Lower leg skin (tissue), 4 donors: Measurements from ENCODE around the gene ITM2B. TPM values are rescaled to one million over a fixed set of nuclear protein-coding genes. Genes with fewer than 3 reads are reported as not detected.

ENCODE experiments used
- DNase-seq, 2 donors: peaks; one replicate each; pipeline ENCODE4 v3.0.0-alpha.2; 2019; ENCODE audit warnings: low spot score in 2 of 2
- H3K4me3 ChIP-seq: fragments of 200-600 bp; sonication (generic); 2 replicates; pipeline ENCODE4 v1.5.1; 2017; ENCODE audit warnings: mild to moderate bottlenecking, low read depth; ENCODE audit not compliant: poor library complexity, severe bottlenecking
- POLR2A ChIP-seq, 2 donors: fragments of 450-650 bp; IDR thresholded peaks; one replicate each; pipeline ENCODE4 v1.6.1; 2016 to 2017; ENCODE audit warnings: antibody characterized with exemption in 2 of 2, mild to moderate bottlenecking in 1 of 2, moderate library complexity in 1 of 2
- WGBS, 2 donors: methylation state at CpG; one replicate each; pipeline ENCODE4 v1.1.5; 2018; 5-methylcytosine and 5-hydroxymethylcytosine counted together
- intact Hi-C: fragments of 100-400 bp; cut with DNase I; formaldehyde crosslinking; loops from one replicate; pipeline ENCODE4 v1.15.0; 2023; ENCODE audit warnings: low total_unique reads
- total RNA-seq, 4 donors: library from RNA; depleted of rRNA; stranded (reverse); fragments of >200 nt; gene quantifications; one replicate each; pipeline ENCODE4 v1.1.0, GENCODE V29; 2016
- TF ChIP-seq, protein P1 (sequence below), 3 donors: fragments of 450-650 bp; IDR thresholded peaks; one replicate each; pipeline ENCODE4 v1.5.1; 2016; ENCODE audit warnings: antibody characterized with exemption in 3 of 3, mild to moderate bottlenecking in 3 of 3, moderate library complexity in 2 of 3

The ITM2B gene
- total RNA-seq, 4 donors from 2014 or later, result 749 to 856 (median 792) TPM

- TF ChIP-seq, protein P1, sequence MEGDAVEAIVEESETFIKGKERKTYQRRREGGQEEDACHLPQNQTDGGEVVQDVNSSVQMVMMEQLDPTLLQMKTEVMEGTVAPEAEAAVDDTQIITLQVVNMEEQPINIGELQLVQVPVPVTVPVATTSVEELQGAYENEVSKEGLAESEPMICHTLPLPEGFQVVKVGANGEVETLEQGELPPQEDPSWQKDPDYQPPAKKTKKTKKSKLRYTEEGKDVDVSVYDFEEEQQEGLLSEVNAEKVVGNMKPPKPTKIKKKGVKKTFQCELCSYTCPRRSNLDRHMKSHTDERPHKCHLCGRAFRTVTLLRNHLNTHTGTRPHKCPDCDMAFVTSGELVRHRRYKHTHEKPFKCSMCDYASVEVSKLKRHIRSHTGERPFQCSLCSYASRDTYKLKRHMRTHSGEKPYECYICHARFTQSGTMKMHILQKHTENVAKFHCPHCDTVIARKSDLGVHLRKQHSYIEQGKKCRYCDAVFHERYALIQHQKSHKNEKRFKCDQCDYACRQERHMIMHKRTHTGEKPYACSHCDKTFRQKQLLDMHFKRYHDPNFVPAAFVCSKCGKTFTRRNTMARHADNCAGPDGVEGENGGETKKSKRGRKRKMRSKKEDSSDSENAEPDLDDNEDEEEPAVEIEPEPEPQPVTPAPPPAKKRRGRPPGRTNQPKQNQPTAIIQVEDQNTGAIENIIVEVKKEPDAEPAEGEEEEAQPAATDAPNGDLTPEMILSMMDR (IDR thresholded peaks at IDR 0.05), result no peak
- no peak for TF ChIP-seq POLR2A (IDR thresholded peaks at IDR 0.05)
- intact Hi-C loops, result no loop called here
- 70 to 71% methylated on average over 2 of the region's 2 CpGs for WGBS, 2 donors
- H3K4me3 ChIP-seq, result no peak overlapping the region
- DNase-seq, result no peak
These were observed 13.1 kb downstream of the ITM2B start for GRCh38 chr13:48246102-48246501.

- no peak for DNase-seq
- 86 to 87% methylated on average over 2 of the region's 2 CpGs for WGBS, 2 donors
- no peak overlapping the region for H3K4me3 ChIP-seq
- no peak for TF ChIP-seq POLR2A (IDR thresholded peaks at IDR 0.05)
- TF ChIP-seq, protein P1 (IDR thresholded peaks at IDR 0.05), result no peak
- intact Hi-C loops, result no loop called here
These were observed 16.0 kb downstream of the ITM2B start for GRCh38 chr13:48249018-48249417.

DNA sequence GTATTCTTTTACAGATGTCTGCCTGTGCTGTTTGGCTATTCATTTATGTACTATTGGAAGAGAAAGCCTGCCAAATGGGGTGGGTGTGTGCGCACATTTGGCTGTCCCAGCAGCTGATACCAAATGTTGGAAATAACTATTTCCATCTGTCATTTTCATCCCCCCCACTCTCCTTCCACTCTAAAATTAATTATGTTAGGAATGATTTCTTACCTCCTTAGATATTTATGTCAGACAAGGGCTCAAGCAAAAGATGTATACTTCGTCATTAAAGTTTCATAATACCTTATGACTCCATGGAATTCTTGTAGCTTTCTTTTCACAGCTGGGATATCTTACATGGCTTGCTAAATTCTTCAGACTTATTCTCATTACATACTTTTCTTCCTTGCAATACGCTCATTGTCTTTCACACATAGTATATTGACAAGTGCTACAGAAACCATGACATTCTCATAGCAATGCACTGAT lies 18.6 kb downstream of the ITM2B start:
- no peak for TF ChIP-seq POLR2A (IDR thresholded peaks at IDR 0.05)
- TF ChIP-seq, protein P1 (IDR thresholded peaks at IDR 0.05), result no peak
- 44 to 54% methylated on average over 3 of the region's 3 CpGs for WGBS, 2 donors
- no peak overlapping the region for H3K4me3 ChIP-seq
- intact Hi-C loops, result no loop called here
- no peak for DNase-seq

DNA sequence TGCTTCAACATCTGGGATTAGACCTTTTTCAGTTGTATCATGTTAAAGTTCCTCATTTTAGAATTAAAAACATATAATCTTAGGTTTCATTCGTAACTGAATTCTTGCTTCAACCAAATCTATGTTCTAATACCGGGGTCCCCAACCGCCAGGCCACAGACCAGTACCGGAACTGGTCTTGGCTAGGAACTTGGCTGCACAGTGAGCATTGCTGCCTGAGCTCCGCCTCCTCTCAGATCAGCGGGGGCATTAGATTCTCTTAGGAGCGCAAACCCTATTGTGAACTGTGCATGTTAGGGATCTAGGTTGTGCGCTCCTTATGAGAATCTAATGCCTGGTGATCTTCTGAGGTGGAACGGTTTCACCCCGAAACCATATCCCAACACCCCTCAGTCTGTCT lies 19.2 kb downstream of the ITM2B start:
- DNase-seq, result no peak
- no peak for TF ChIP-seq POLR2A (IDR thresholded peaks at IDR 0.05)
- TF ChIP-seq, protein P1 (IDR thresholded peaks at IDR 0.05), result no peak
- intact Hi-C loops, result no loop called here
- 85 to 91% methylated on average over 10 of the region's 10 CpGs for WGBS, 2 donors
- H3K4me3 ChIP-seq, result no peak overlapping the region

- 83 to 84% methylated on average over 2 of the region's 2 CpGs for WGBS, 2 donors
- no peak for DNase-seq
- no peak overlapping the region for H3K4me3 ChIP-seq
- TF ChIP-seq, protein P1 (IDR thresholded peaks at IDR 0.05), result no peak
- no peak for TF ChIP-seq POLR2A (IDR thresholded peaks at IDR 0.05)
- intact Hi-C loops, result no loop called here
These were observed 20.8 kb downstream of the ITM2B start for GRCh38 chr13:48253849-48254248.

DNA sequence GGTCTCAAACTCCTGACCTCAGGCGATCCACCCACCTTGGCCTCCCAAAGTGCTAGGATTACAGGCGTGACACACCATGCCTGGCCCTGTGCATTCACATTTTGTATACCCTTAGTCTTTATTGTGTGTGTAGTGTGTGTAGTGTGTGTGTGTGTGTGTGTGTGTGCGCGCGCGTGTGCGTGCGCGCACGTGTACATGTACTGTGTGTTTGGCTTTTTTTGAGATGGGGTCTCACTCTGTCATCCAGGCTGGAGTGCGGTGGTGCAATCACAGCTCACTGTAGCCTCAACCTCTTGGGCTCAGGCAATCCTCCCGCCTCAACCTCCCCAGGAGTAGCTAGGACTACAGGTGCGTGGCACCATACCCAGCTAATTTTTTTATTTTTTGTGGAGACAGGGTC lies 22.1 kb downstream of the ITM2B start:
- no peak overlapping the region for H3K4me3 ChIP-seq
- no peak for DNase-seq
- TF ChIP-seq POLR2A (IDR thresholded peaks at IDR 0.05), result no peak
- TF ChIP-seq, protein P1 (IDR thresholded peaks at IDR 0.05), result no peak
- intact Hi-C loops, result no loop called here
- 94 to 97% methylated on average over 13 of the region's 13 CpGs for WGBS, 2 donors
